Breast epithelium (tissue), 4 donors: ENCODE results near the gene RPSA. TPM values are rescaled to one million over a fixed set of nuclear protein-coding genes. Genes with fewer than 3 reads are reported as not detected.

Source experiments
- DNase-seq, 2 donors: peaks; one replicate each; pipeline ENCODE4 v3.0.0-alpha.2; 2019; ENCODE audit warnings: low spot score in 2 of 2
- H3K27ac ChIP-seq, 2 donors: fragments of 200-600 bp; sonication (generic) in 1 of 2; one replicate each; pipeline ENCODE4 v1.5.1; 2016 to 2019; ENCODE audit warnings: mild to moderate bottlenecking in 1 of 2
- H3K27me3 ChIP-seq, 2 donors: fragments of 200-600 bp; sonication (generic) in 1 of 2; one replicate each; pipeline versions ENCODE4 v1.5.1 to v1.6.0; 2017 to 2019; ENCODE audit warnings: control low read depth in 1 of 2, mild to moderate bottlenecking in 1 of 2
- H3K36me3 ChIP-seq: fragments of 200-600 bp; one replicate; pipeline ENCODE4 v1.5.1; 2019
- H3K4me1 ChIP-seq, 2 donors: fragments of 200-600 bp; sonication (generic); one replicate each; pipeline ENCODE4 v1.5.1; 2016 to 2019; ENCODE audit warnings: control low read depth in 1 of 2
- H3K4me3 ChIP-seq, 3 donors: fragments of 200-600 bp; sonication (generic); 1 replicate in 2 of 3; 2 replicates in 1 of 3; pipeline ENCODE4 v1.5.1; 2016 to 2019; ENCODE audit warnings: mild to moderate bottlenecking in 3 of 3, moderate library complexity in 2 of 3
- H3K9me3 ChIP-seq, 2 donors: fragments of 200-600 bp; sonication (generic) in 1 of 2; one replicate each; pipeline ENCODE4 v1.5.1; 2016 to 2019; ENCODE audit warnings: control low read depth in 1 of 2
- CTCF ChIP-seq, 3 donors: fragments of 450-650 bp; IDR thresholded peaks; one replicate each; pipeline ENCODE4 v1.5.1; 2016 to 2017; ENCODE audit warnings: antibody characterized with exemption in 3 of 3, mild to moderate bottlenecking in 3 of 3, moderate library complexity in 3 of 3
- POLR2A ChIP-seq: fragments of 450-650 bp; IDR thresholded peaks from one replicate; pipeline ENCODE4 v1.6.1; 2016; ENCODE audit warnings: antibody characterized with exemption, mild to moderate bottlenecking, moderate library complexity
- POLR2AphosphoS5 ChIP-seq, 3 donors: sonication (generic); formaldehyde crosslinking; IDR thresholded peaks; one replicate each; pipeline ENCODE4 v1.6.1; 2017; ENCODE audit warnings: antibody characterized with exemption in 3 of 3
- intact Hi-C: fragments of 100-400 bp; cut with DNase I; formaldehyde crosslinking; loops from one replicate; pipeline ENCODE4 v1.15.1; 2023; ENCODE audit warnings: low total_unique reads
- total RNA-seq, 3 donors: library from RNA; depleted of rRNA; stranded (reverse); fragments of >200 nt; gene quantifications; one replicate each; pipeline ENCODE4 v1.1.0, GENCODE V29; 2016

The RPSA gene
- total RNA-seq, 3 donors from 2014 or later, result 852 to 1,731 (median 1,290) TPM

GRCh38 chr3:39405687-39406367 lies 693 bp upstream of the RPSA start:
- Histone ChIP-seq H3K9me3 (no peaks in the 10 kb centered on the region), H3K4me1 (no peaks in the 10 kb centered on the region), H3K36me3 (no peaks in the 10 kb centered on the region), H3K27me3 (no peaks in the 10 kb centered on the region), H3K4me3 (peak overlapping the region; percentile 84 to 95 (median 94)), H3K27ac (peak overlapping the region; percentile 85 to 91)
- no peak for DNase-seq
- no peak for TF ChIP-seq POLR2A
- TF ChIP-seq CTCF (IDR thresholded peaks at IDR 0.05), result no peak
- no peak for TF ChIP-seq POLR2AphosphoS5 (IDR thresholded peaks at IDR 0.05)
- intact Hi-C loops, result no loop called here

GRCh38 chr3:39407259-39407629 lies 724 bp downstream of the RPSA start:
- intact Hi-C loops, result no loop called here
- TF ChIP-seq POLR2A, result no peak
- no peak for TF ChIP-seq POLR2AphosphoS5 (IDR thresholded peaks at IDR 0.05)
- no peak for TF ChIP-seq CTCF (IDR thresholded peaks at IDR 0.05)
- no peaks in the 10 kb centered on the region for H3K36me3 ChIP-seq
- no peak for DNase-seq
- H3K27me3 ChIP-seq, result no peaks in the 10 kb centered on the region
- H3K27ac ChIP-seq, result peak overlapping the region; percentile 85 to 91
- no peaks in the 10 kb centered on the region for H3K9me3 ChIP-seq
- no peaks in the 10 kb centered on the region for H3K4me1 ChIP-seq
- H3K4me3 ChIP-seq, result peak overlapping the region; percentile 84 to 95 (median 94)

GRCh38 chr3:39407773-39408492 lies 1.4 kb downstream of the RPSA start:
- H3K27ac ChIP-seq, result peak overlapping the region; percentile 85 to 91
- intact Hi-C loops, result no loop called here

GRCh38 chr3:39408493-39409372 lies 2.2 kb downstream of the RPSA start:
- Histone ChIP-seq H3K27me3 (no peaks in the 10 kb centered on the region), H3K36me3 (no peaks in the 10 kb centered on the region), H3K27ac (peak overlapping the region in 1 of 2 donors; percentile 14), H3K4me1 (no peaks in the 10 kb centered on the region), H3K9me3 (no peaks in the 10 kb centered on the region), H3K4me3 (peak overlapping the region in 1 of 3 donors; percentile 1)
- DNase-seq, result no peak
- no peak for TF ChIP-seq CTCF (IDR thresholded peaks at IDR 0.05)
- TF ChIP-seq POLR2A, result no peak
- no peak for TF ChIP-seq POLR2AphosphoS5 (IDR thresholded peaks at IDR 0.05)
- intact Hi-C loops, result no loop called here

More at GRCh38 chr3:39407773-39408492, 1.4 kb downstream of the RPSA start:
- H3K4me3 ChIP-seq, result peak overlapping the region in 2 of 3 donors; percentile 94 to 95
- no peak for DNase-seq
- H3K36me3 ChIP-seq, result no peaks in the 10 kb centered on the region
- H3K27me3 ChIP-seq, result no peaks in the 10 kb centered on the region
- TF ChIP-seq POLR2A (no peak), POLR2AphosphoS5 (IDR thresholded peaks at IDR 0.05) (no peak), CTCF (IDR thresholded peaks at IDR 0.05) (no peak)
- H3K9me3 ChIP-seq, result no peaks in the 10 kb centered on the region
- H3K4me1 ChIP-seq, result no peaks in the 10 kb centered on the region
